Measurements from ENCODE around the gene ILKAP. TPM values are rescaled to one million over a fixed set of nuclear protein-coding genes. Genes with fewer than 3 reads are reported as not detected.

Gene ILKAP
- total RNA-seq, 1 experiment from 2014 or later = 27.5 TPM

DNA sequence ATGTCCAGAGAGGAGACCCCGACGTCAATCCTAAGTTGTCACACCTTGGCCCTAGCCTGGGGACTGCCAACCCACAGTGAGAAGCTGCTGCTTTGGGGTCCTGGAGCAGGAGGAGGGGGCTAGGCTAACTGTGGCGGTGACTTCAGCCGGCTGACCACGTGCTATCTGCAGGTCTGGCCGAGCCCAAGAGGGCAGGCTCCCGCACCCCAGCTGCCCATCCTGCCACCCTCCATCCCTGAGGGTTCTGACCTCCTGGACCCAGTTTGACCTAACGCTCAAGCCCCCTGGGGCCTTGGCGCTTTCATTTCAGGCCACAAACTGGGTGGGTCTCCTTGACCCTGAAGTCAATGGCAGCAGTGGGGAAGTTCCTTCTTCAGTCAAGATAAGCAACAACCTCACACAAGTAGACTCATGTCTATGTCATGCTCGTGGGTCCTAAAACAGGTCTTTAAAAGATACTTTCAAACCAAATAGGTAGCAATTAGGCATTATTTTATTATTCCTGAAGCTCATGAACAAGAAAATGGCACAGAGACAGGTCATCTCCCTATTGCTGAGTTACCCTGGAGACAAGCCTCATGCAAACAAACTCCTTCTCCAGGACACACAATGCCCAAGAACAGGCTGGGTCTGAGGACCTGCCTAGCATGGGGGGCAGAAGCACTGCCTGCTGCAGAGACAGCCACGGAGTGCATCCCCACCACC, 34.1 kb upstream of the ILKAP start:
- no peak for DNase-seq (ENCODE audit: low spot score)

DNA sequence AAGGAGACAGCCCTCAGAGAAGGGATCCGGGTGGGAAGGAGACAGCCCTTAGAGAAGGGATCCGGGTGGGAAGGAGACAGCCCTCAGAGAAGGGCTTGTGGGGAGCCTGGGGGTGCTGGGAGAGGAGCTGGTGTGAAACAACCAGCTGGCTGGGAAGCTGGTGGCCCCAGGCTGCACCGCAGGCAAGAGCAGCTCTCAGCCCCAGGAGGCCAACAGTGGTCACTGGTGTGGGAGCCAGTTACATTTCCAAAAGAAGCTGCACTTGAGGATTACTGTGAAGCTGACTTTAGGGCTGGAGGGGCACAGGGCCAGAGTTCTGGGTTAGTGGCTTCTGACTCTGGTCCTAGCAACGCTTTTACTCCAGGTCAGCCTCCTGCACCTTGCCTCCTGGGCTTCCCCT, 33.1 kb upstream of the ILKAP start:
- DNase-seq (ENCODE audit: low spot score) = no peak

DNA sequence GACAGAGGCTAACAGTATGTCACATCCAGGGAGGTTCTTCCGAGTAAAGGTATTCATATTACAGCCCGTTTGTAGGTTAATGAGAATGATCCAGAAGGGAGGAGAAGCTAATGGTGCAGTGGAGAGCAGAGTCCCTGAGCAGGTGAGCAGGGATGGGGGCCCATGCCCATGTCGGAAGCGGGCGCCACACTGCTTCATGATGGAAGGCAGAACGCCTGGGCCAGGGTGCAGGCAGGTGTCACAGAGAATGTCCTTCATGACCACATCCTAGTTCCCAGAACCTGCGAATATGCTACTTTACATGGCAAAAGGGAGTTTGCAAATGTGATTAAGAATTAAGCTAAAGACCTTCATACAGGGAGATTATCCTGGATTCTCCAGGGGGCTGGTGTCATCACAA, 32.4 kb upstream of the ILKAP start:
- DNase-seq (ENCODE audit: low spot score) = no peak

DNA sequence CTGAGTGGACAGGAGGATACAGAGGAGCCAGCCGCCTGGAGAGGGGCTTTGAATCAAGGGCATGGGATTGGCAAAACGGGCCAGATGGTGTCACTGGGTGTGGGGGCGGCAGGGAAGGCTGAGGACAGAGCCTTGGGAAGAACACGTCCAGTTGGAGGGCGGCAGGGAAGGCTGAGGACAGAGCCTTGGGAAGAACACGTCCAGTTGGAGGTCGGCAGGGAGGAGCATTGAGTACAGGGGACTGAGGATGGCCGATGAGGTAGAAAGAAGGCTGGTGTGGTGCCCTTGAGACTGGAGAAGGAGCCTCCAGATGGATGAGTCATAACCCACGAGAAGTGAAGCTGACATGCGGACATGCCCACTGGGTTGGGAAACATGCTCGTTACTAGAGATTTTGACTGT, 31.8 kb upstream of the ILKAP start:
- no peak for DNase-seq (ENCODE audit: low spot score)

DNA sequence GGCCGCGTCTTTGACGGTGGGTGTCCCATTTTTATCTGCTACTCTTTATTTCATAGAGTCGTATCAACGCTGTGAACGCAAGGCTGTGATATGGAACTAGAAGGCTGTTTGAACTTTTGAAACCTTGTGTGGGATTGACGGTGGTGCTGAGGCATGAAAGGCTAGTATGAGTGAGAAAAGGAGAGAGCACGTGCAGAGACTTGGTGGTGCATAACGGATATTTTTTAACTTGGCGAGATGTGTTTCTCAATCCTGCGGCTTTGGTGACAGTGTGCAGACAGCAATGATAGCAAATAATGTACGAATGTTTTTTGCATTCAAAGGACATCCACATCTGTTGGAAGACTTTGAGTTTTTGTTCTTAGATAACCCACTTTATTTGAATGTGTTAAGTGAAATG, 30.1 kb upstream of the ILKAP start:
- DNase-seq (ENCODE audit: low spot score) = no peak

DNA sequence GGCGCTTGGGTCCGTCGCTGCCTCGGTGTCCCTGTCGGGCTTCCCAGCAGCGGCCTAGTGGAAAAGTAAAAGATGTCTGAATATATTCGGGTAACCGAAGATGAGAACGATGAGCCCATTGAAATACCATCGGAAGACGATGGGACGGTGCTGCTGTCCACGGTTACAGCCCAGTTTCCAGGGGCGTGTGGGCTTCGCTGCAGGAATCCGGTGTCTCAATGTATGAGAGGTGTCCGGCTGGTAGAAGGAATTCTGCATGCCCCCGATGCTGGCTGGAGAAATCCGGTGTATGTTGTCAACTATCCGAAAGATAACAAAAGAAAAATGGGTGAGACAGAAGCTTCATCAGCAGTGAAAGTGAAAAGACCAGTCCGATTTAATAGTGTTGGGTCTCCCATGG, 28.3 kb upstream of the ILKAP start:
- DNase-seq (ENCODE audit: low spot score) = no peak

DNA sequence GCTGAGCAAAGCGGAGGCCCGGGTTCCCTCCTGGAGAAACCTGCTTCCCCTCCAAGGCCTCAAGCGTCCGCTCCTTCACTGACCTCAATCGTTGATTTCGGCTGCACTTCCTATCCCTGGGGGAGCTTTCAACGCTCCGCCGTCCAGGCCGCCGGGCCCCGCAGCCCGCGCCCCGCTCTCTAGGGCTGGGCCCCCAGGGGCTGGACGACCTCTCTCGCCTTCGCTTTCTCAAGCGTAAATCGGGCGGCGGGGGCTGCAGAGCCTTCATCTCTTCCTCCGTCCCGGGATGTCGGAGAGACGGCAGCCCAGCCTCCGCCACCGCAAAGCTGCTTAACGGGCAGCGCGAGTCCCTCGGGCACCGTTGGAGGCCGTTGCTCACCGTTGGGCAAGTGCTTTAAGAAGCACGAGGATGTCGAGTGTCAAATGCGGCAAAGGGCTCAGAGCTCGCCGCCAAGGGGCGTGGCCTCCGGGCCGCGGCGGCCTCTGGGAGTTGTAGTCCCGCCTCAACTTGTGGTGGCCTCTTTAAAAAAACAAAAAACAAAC, 27.8 kb upstream of the ILKAP start:
- DNase-seq (ENCODE audit: low spot score) = no peak

DNA sequence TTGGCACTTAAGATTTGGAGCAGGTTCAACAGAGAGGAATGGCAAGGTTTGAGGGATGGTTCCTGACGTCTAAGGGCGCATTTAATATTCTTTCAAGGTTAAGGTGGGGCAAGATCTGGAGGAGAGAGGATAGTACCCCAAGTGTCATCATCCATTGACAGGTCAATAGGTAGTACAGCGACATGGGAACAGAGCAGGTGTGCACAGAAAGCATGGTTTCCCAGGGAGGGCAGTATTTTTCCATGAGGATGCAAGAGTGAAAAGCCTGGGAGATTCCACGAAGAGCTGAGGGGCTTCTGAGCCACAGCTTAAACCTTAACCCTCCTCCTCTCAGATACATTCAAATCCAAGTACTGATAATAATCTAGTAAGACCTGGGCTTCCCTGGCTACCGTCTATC, 27.2 kb upstream of the ILKAP start:
- DNase-seq (ENCODE audit: low spot score) = no peak

DNA sequence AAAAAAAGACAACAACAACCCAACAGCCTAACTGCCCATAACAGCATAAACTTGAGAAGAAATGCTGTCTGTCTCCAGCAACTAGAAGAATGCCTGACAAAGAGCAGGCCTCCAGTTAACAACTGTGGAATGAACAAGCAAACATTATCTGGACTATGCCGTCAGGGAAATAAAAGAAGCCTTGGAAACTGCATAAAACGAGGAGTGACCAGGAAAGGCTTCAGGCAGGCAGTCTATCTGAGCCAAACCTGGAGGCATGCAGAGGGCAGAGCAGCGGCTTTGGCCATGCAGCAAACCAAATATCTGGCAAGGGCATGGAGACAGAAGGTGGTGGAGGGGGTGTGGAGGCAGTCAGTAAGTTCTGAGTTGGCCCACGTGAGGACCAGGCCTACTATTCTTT, 25.2 kb upstream of the ILKAP start:
- no peak for DNase-seq (ENCODE audit: low spot score)

DNA sequence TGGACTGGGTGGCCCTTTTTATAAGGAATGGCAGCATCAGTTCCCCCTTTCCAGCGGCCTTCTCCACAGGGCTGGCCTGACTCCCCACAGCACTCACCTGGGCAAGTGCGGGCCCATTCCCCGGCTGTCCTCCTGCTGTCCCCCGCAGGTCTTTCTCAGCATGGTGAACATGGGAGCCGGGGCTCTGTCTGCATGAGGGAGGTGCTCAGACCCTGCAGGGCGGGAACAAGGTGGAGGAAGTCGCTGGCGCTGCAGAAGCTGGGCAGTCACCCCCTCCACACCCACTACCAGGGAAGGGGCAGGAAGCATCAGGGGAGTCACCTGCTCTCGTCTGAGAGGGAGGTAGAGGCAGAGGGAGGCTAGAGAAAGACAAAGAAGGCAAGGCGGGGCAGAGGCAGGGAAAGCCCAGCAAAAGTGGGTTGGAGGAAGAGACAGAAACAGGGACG, 24.1 kb upstream of the ILKAP start:
- DNase-seq (ENCODE audit: low spot score) = no peak

DNA sequence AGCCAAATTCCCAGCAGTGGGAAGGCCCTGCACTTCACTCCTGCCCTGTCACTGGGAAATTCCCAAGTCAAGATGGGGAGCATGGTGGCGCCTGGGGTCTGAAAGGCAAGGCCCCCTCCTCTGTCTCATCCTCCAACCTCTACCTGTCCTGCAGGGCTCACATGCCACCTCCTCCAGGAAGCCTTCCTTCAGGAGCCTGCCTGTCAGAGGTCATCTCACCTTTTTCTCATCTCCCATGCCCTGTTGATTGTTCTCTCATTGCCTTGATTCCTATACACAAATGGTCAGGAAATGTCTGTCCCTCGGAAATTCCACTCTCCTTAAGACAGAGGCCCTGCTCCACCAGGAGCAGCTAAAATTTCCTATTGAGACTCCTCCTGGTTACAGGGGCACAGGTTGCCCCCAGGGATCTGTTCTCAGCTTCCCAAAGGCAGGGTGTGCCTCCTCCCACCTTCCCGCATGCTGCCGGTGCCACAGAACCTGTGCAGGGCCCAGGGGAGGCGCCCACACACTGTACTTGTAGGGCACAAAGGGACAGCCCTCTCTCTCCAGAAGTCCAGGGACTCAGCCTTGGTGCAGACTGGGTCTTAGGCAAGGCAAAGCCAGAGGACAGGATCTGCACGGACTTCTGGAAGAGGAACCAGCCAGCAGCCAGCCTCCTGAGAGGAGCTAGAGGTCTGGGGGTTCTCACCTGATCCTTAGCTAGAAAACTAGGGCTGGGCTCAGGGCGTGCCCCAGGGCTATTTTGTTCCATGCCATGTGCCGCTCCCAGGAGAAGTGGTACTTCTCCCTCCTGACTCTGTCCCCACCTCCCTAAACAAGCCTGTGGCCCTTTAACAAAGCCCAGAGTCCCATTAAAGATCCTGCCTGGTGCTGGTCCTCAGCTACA, 23.4 kb upstream of the ILKAP start:
- DNase-seq (ENCODE audit: low spot score) = no peak

DNA sequence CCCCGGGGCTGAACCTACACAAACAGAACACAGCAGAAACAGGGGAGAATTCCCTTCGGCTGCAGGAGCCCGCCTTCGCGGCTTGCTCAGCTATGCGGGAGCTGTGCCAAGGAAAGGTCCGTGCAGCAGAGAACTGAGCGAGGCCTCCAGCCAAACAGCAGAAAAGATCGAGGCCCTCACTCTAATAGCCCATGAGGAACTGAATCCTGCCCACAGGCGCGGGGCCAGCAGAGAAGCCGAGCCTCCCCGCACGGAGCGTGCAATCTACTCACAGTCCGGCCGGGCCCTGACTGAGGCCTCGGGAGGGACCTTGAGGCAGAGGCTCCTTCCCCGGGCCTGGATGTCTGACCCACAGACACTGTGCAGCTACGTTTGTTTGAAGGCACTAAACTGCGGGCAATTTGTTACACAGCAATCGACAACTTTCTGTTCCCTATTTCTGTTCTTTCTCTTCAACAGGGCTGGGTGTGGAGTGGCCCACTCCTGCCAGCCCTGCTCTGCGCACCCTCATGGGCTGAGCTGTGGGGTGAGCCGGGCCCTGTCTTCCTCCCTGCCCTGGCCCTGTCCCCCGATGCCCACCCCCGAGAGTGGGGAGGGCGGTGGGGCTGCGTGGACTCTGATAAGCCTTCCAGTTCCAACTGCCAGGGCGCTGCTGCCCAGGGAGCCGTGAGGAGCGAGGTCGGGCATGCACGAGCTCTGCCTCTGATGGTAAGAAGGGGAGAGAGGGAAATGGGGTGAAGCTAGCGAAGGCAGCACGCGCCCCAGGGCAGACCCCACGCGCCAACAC, 22.6 kb upstream of the ILKAP start:
- no peak for DNase-seq (ENCODE audit: low spot score)

DNA sequence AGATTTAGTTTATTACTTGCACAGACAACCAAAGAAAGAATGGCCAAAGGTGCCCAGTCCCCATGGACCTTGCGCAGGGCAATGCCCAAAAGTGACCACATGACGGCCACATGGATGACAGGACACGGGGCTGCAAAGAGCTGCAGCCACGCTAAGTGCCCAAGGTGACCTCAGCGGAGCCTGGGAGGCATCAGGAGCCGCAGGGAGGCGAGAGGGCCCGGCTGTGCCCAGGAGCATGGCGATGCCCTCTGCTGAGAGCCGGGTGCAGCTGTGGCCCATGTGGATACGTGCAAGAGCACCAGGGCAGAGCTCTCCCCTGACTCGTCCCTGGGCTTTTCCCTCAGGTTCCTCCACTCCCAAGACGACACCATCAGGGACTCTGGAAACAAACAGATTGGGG, 21.6 kb upstream of the ILKAP start:
- no peak for DNase-seq (ENCODE audit: low spot score)

DNA sequence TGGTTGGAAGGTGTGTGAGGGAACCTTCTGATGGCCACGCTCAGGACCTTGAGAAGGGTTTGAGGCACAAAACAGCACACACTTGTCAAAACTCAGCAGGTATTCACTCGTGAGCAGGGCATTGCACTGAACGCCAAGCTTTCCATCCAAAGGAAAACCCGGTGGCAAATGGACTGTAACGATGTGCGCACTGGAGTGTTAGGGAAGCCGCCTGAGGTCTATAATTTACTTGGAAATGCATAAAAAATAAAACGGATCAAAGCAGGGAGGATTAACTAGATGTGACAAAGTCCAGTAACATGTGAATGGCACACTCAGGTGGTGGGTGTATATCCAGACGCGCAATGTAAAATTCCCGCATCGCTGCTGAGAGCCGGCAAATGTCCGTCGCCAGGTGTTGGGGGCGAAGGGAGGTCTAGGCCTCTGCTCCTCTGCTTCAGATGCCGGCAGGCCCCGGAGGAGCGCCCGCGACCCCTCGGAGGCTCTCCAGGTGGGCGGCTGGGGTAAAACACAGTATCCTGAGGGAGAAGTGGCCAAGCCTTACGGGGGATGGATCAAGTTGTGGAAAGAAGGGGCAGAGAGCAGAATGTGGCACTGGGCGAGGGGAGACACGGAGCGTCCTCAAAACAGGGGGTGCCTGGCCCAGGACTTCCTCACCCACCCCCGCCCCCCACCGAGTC, 21.0 kb upstream of the ILKAP start:
- no peak for DNase-seq (ENCODE audit: low spot score)

DNA sequence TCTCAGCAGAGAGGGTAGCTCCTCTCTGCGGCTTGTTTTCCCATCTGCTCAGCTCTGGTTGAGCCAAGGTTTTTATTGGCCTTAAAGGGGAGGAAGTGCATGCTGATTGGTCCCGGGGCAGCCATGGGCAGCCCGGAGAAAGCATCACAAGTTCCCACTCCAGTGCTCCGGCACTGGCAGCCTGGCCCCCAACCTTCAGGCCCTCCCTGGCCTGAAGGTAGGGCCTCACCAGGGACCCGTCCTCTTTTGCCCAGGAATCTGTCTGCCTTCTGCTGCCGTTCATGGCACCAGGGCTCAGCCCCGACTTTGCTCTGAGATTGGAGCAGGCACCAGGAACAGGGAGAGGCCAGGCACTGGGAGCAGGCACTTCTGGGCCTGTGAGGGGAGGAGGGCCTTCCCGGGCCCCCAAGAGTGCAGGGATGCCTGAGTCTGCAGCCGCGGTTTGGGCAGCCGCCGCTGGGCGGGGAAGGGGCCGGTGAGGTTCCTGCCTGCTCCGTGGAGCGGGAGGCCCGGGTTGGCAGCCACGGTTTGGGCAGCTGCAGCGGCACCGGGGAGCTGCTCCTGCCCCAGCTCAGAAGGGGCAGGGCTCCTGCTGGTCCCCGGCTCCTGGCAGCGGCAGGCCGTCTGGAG, 17.5 kb upstream of the ILKAP start:
- no peak for DNase-seq (ENCODE audit: low spot score)

DNA sequence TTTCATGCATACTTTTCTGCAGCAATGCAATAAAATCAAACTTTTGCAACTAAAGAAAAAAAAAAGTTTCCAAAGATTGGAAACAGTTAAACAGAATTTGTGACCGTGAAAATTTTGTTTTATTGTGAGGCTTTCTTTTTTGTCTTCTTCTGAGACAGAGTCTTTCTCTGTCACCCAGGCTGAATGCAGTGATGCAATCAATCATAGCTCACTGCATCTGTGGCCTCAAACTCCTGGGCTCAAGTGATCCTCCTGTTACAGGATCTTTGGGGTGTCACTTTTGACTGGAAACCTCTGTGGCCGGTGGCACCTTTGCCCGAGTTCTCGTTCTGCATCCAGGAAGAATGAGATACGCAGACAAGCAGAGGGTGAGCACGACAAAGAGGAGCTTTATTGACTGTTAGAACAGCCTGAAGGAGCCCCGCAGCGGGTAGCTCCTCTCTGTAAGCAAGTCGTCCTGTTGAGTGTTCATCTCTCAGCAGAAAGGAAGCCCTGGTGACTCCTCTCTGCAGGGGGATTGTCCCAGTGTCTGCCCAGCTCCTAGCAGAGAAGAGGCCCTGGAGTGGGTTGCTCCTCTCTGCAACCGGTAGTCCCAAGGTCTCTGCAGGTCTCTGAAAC, 16.9 kb upstream of the ILKAP start:
- no peak for DNase-seq (ENCODE audit: low spot score)

DNA sequence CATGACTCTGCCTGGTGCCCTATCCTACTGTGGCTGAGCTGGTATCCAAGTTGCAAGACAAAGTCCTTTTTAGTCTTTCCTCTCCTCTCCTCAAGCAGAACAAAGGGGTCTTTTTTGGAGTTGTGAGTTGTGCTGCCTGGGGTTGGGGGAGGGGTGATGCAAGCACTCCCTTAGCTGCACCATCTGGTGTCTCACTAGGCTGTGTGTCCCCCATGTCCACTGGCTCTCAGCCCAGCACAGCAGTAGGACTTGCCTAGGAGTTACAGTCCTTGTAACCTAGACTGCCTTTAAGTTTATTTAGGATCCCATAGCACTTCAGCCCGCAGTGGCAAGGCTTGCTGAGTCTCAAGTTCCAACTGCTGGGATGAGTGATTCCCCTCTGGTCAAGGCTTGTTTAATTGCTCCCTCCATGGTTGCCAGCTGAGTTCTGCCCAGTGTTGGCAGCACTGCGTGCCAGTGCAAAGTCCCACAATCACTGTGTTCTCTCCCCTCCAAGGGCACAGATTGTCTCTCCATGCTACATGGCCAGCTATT, 13.2 kb upstream of the ILKAP start:
- no peak for DNase-seq (ENCODE audit: low spot score)

DNA sequence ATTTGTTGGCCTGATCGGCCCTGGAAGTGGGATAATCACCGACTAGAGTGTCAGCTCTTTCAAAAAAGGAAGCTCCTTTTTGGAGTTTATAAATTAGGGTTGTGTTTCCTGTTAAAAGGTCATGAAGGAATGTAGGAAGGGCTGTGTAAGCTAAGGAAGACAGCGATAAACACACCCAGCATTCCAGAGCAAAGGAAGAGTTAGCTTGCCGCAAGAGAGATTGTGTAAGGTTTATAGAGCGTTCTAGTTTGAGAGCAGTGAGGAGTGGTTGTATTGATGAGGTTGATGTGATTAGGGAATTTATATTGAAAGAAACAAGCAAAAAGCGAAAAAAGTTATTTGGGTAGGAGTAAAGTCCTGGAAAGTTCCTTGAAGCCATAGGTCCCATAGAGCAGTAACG, 3.5 kb upstream of the ILKAP start:
- no peak for DNase-seq (ENCODE audit: low spot score)

DNA sequence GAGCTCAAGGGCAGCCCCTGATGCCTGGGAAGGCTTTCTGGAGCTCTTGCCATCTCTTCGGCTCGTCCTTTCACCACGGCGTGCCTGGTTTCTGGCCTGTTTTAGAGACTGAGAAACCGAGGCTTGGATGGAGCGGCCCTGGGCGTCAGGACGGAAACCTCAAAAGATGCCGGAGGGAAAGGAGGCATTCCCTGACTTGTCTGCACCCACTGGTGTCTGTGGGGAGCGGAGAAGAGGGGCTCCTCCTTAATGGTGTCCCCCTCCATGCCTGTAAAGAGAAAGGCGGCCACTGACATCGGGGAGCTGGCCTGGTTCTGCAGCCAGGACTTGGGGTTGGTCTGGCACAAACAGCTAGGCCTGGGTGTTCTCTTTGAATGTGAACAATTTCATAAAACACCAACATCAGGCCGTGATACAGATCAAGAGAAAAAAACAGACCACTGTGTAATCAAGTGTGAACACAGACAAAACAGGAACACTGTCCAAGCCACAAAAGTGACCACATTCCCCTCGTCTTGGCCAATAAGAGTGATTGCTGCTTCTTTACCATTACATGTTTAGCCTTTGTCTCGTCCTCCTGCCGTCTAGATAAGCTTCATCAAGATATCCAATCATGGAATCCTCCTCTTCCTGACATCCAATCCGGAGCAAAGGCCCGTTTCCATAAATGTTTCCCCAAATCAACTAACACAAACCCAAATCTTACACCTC, 633 bp upstream of the ILKAP start:
- DNase-seq (ENCODE audit: low spot score) = no peak
